M059J (cell line): ENCODE data around the gene AUTS2. TPM values are rescaled to one million over a fixed set of nuclear protein-coding genes. Genes with fewer than 3 reads are reported as not detected.
"Not testable (repeated sequence)": the region's sequence is repeated elsewhere in the genome, so short reads cannot be mapped to it uniquely, and the experiment has no call there.

ENCODE experiments used
- DNase-seq: peaks from one replicate; pipeline ENCODE4 v3.0.0-alpha.2; 2012; ENCODE audit warnings: low read depth
- total RNA-seq: library from RNA; depleted of rRNA; stranded (reverse); fragments of >200 nt; shearing (Covaris generic); gene quantifications from 2 replicates; pipeline ENCODE4 v1.2.3, GENCODE V29; 2014

The AUTS2 gene
- total RNA-seq, 1 experiment from 2014 or later: 6.9 TPM

GRCh38 chr7:70799841-70800405 lies 1201.6 kb downstream of the AUTS2 start:
- DNase-seq: no peak

DNA sequence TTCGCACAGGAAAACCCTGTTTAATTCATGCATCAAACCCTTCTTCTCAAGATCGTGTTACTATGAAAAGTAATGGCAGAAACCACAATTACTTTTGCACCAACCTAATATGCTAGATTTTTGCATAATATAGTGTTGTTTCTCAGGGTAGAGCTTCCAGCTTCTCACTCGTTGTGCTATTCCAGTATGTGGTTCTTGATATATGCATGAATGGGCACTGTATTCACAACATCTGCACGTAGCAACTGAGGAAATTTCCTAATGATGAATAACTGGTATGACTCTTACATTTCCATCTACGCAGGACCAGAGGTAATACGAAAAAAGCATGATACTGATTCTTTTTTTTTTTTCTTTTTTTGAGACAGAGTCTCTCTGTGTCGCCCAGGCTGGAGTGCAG lies 1207.1 kb downstream of the AUTS2 start:
- DNase-seq: peak; percentile 55

- no peak for DNase-seq
These were observed 1209.4 kb downstream of the AUTS2 start for GRCh38 chr7:70807650-70808049.

GRCh38 chr7:70808876-70809275 lies 1210.6 kb downstream of the AUTS2 start:
- DNase-seq: no peak

DNA sequence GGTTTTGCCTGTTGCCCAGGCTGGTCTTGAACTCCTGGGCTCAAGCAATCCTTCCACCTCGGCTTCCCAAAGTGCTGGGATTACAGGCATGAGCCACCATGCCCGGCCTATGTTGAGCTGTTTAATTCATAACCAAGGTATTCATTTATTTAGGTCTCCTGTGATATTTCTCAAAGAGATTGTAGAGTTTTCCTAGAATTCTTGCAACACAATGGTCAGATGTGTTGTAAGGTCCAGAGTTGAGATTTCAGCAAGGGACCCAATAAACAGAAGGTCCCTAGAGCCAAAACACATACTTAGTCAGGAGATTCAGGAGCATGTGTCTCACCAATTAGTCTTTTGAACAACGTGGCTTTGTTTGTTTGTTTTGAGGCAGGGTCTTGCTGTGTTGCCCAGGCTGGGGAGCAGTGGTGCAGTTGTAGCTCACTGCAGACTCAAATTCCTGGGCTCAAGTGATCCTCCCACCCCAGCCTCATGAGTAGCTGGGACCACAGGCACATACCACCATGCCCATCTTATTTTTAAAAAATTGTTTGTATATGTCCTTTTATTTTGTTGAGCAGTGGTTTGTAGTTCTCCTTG lies 1212.4 kb downstream of the AUTS2 start:
- no peak for DNase-seq

- DNase-seq: no peak
These were observed 1214.2 kb downstream of the AUTS2 start for GRCh38 chr7:70812511-70812910.

DNA sequence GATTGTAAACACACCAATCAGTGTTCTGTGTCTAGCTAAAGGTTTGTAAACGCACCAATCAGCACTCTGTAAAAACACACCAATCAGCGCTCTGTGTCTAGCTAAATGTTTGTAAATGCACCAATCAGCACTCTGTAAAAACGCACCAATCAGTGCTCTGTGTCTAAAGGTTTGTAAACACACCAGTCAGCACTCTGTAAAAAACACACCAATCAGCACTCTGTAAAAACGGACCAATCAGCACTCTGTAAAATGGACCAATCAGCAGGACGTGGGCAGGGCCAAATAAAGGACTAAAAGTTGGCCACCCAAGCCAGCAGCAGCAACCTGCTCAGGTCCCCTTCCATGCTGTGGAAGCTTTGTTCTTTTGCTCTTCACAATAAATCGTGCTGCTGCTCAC lies 1224.2 kb downstream of the AUTS2 start:
- DNase-seq: not testable (repeated sequence)

DNA sequence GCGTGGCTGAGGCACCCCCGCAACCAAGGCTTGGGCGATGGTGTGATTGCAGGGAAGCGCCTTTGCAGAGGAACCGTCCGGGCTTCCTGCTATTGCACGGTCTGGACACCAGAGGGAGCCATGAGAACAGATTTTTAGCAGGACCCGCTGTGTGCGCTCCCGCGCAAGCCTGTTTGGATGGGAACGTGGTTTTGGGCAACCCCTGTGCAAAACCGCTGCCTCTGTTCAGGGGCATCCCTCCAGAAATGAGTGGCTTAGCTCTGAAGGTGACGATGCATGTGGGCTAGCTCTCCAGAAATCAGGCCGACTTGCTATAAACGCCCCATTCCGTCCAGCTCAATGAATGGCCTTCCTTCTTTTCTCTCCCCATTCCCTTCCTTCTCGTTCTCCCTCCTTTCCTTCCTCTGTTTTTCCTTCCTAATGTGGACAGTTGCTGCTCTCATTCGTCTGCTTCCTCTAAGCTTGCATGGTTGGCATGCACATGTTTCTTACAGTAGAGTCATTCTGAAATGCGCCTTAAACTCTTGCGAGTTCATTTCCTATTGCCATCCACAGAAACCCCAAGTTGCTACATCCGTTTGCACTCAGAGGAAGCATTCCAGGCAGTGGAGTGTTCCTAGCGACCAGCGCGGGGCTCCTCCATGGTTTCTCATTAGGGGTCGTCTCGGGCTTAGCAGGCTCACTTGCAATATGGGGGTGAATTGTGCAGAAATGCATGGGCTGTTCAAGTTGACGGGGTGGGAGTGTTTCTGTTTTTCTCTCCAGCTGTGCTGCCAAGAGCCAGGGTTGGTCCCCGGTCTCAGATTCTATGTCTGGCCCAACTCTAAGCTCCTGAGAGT lies 1231.2 kb downstream of the AUTS2 start:
- peak; percentile 9 for DNase-seq

- no peak for DNase-seq
These were observed 1231.8 kb downstream of the AUTS2 start for GRCh38 chr7:70830060-70830395.

DNA sequence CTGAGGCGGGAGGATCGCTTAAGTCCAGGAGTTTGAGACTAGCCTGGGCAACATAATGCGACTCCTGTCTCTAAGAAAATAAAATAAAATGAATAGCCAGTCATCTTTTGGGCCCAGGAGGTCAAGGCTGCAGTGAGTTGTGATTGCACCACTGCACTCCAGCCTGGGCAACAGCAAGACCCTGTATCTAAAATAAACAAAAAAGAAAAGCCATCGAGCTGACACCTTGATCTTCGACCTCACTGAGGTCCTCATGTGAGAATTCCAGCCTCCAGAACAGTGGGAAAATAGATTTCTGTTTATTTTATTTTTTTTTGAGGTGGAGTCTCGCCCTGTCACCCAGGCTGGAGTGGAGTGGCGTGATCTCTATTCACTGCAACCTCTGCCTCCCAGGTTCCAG lies 1232.2 kb downstream of the AUTS2 start:
- no peak for DNase-seq

- peak; percentile 78 for DNase-seq
These were observed 1235.5 kb downstream of the AUTS2 start for GRCh38 chr7:70833726-70834125.

- DNase-seq: no peak
These were observed 1236.1 kb downstream of the AUTS2 start for GRCh38 chr7:70834424-70834823.

- no peak for DNase-seq
These were observed 1237.4 kb downstream of the AUTS2 start for GRCh38 chr7:70835658-70836057.

DNA sequence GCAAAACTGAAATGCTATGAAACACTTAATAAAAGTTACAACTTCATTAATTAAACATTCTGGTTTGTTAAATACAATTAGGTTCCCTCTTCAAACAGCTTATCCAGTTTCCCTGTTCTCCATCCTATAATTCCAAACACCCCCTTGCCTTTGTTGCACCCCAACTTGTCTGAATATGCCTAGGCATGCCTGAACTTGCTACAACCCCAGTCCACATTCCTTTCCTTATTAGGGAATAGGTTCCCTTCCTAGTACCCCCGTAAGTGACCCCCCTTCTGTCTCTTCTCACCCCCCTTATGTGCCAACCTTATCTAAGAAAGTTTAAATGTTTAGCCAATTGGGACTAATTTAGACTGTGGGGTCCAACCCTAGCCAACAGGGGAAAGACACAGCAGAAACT lies 1238.0 kb downstream of the AUTS2 start:
- DNase-seq: no peak

DNA sequence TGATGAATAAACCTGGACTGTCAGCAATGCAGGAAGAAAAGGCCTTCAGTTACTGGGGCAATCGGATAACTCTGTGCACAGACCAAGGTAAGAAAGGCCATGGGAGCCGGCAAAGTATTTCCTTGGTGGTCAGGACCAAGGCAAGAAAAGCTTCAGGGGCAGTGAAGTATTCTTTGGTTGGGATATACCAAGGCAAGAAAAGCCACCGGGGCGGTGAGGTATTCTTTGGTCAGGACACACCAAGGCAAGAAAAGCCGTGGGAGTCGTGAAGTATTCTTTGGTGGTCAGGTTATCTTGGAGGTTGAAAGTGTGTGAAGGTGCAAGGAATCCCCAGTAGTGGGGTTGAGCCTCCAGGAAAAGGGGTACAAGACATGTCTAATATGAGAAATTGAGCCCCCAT lies 1238.7 kb downstream of the AUTS2 start:
- DNase-seq: no peak

GRCh38 chr7:70837589-70837988 lies 1239.3 kb downstream of the AUTS2 start:
- DNase-seq: no peak

- DNase-seq: no peak
These were observed 1240.1 kb downstream of the AUTS2 start for GRCh38 chr7:70838292-70838907.
